Activated T-helper 2 cell treated with anti-CD3 and anti-CD28 coated beads, Interferon-gamma antibody, Interleukin-2, Interleukin-4, amounts not matched to agents 10 μg/mL and 5 μg/mL and 100 μg/mL, durations not matched to agents 14 hours and 24 hours and 36 hours (primary cell): ENCODE results near the gene CPM. TPM values are rescaled to one million over a fixed set of nuclear protein-coding genes. Genes with fewer than 3 reads are reported as not detected.
"Not testable (repeated sequence)": the region's sequence is repeated elsewhere in the genome, so short reads cannot be mapped to it uniquely, and the experiment has no call there.

Experiments
- DNase-seq: peaks from one replicate; pipeline ENCODE4 v3.0.0; 2021; ENCODE audit warnings: low spot score
- H3K27ac Mint-ChIP-seq: one replicate; pipeline ENCODE4 v1.8.0; 2021; ENCODE audit warnings: mixed read lengths
- H3K27me3 Mint-ChIP-seq: one replicate; pipeline ENCODE4 v1.8.0; 2021; ENCODE audit warnings: low read depth, mixed read lengths
- H3K36me3 Mint-ChIP-seq: one replicate; pipeline ENCODE4 v1.8.0; 2021; ENCODE audit warnings: low read depth, mixed read lengths
- H3K4me1 Mint-ChIP-seq: one replicate; pipeline ENCODE4 v1.8.0; 2021; ENCODE audit warnings: low read depth, mixed read lengths
- H3K4me3 Mint-ChIP-seq: one replicate; pipeline ENCODE4 v1.8.0; 2021; ENCODE audit warnings: low read depth, mild to moderate bottlenecking, moderate library complexity, mixed read lengths
- H3K9me3 Mint-ChIP-seq: one replicate; pipeline ENCODE4 v1.8.0; 2021; ENCODE audit warnings: mixed read lengths
- intact Hi-C: fragments of 100-400 bp; cut with micrococcal nuclease; formaldehyde crosslinking; loops from one replicate; pipeline ENCODE4 v1.15.1; 2023
- total RNA-seq: library from RNA; stranded (reverse); gene quantifications from 2 replicates; pipeline ENCODE4 v1.2.3, GENCODE V29; 2022

CPM gene
- total RNA-seq, 1 donor from 2014 or later = 48.1 TPM

GRCh38 chr12:68865399-68866164 lies 67.4 kb downstream of the CPM start:
- Mint-ChIP-seq H3K36me3 (peaks cover 28% of the 10 kb centered on the region), H3K9me3 (no peaks in the 10 kb centered on the region), H3K27ac (no peak overlapping the region), H3K4me1 (peaks cover 13% of the 10 kb centered on the region), H3K4me3 (no peak overlapping the region), H3K27me3 (no peaks in the 10 kb centered on the region)
- DNase-seq = no peak
- intact Hi-C loops = loop anchor here (10.0 kb wide), 2 partner anchors 289 to 389 kb away; no protein-coding TSS in a partner anchor

- Mint-ChIP-seq H3K27me3 (no peaks in the 10 kb centered on the region), H3K9me3 (no peaks in the 10 kb centered on the region), H3K4me1 (peaks cover 13% of the 10 kb centered on the region), H3K27ac (no peak overlapping the region), H3K36me3 (peaks cover 34% of the 10 kb centered on the region), H3K4me3 (no peak overlapping the region)
- DNase-seq = no peak
- intact Hi-C loops = loop anchor here (1.0 to 10.0 kb wide), 3 partner anchors 206 to 390 kb away; no protein-coding TSS in a partner anchor
Measured at GRCh38 chr12:68864604-68865003, 68.4 kb downstream of the CPM start.

- Mint-ChIP-seq H3K27ac (peak overlapping the region; percentile 42), H3K36me3 (peaks cover 27% of the 10 kb centered on the region), H3K4me1 (peaks cover 13% of the 10 kb centered on the region)
- intact Hi-C loops = loop anchor here (1.0 to 10.0 kb wide), 3 partner anchors 206 to 391 kb away; no protein-coding TSS in a partner anchor
- not testable (repeated sequence) for H3K9me3 Mint-ChIP-seq, DNase-seq, H3K4me3 Mint-ChIP-seq, H3K27me3 Mint-ChIP-seq
Measured at GRCh38 chr12:68863886-68864454, 69.0 kb downstream of the CPM start.

GRCh38 chr12:68863109-68863770 lies 69.7 kb downstream of the CPM start:
- intact Hi-C loops = loop anchor here (10.0 kb wide), 2 partner anchors 292 to 392 kb away; no protein-coding TSS in a partner anchor
- H3K4me1 Mint-ChIP-seq = peaks cover 13% of the 10 kb centered on the region

GRCh38 chr12:68861890-68862289 lies 71.1 kb downstream of the CPM start:
- H3K27me3 Mint-ChIP-seq = no peaks in the 10 kb centered on the region
- peaks cover 28% of the 10 kb centered on the region for H3K36me3 Mint-ChIP-seq
- intact Hi-C loops = loop anchor here (10.0 kb wide), 2 partner anchors 293 to 393 kb away; no protein-coding TSS in a partner anchor
- H3K27ac Mint-ChIP-seq = no peak overlapping the region
- H3K9me3 Mint-ChIP-seq = no peaks in the 10 kb centered on the region
- DNase-seq = no peak
- H3K4me1 Mint-ChIP-seq = peaks cover 13% of the 10 kb centered on the region
- H3K4me3 Mint-ChIP-seq = no peak overlapping the region

More at GRCh38 chr12:68863109-68863770, 69.7 kb downstream of the CPM start:
- H3K36me3 Mint-ChIP-seq = peaks cover 21% of the 10 kb centered on the region
- no peak overlapping the region for H3K4me3 Mint-ChIP-seq
- no peak overlapping the region for H3K27ac Mint-ChIP-seq
- H3K27me3 Mint-ChIP-seq = no peaks in the 10 kb centered on the region
- no peak for DNase-seq
- H3K9me3 Mint-ChIP-seq = no peaks in the 10 kb centered on the region

- Mint-ChIP-seq H3K4me3 (no peak overlapping the region), H3K9me3 (no peaks in the 10 kb centered on the region), H3K27me3 (no peaks in the 10 kb centered on the region), H3K4me1 (peaks cover 6% of the 10 kb centered on the region), H3K36me3 (peaks cover 33% of the 10 kb centered on the region), H3K27ac (no peak overlapping the region)
- intact Hi-C loops = no loop called here
- DNase-seq = no peak
Measured at GRCh38 chr12:68856510-68856909, 76.5 kb downstream of the CPM start.

GRCh38 chr12:68855771-68856170 lies 77.2 kb downstream of the CPM start:
- no peaks in the 10 kb centered on the region for H3K9me3 Mint-ChIP-seq
- H3K27me3 Mint-ChIP-seq = no peaks in the 10 kb centered on the region
- H3K27ac Mint-ChIP-seq = no peak overlapping the region
- no peak for DNase-seq
- intact Hi-C loops = no loop called here
- H3K4me3 Mint-ChIP-seq = no peak overlapping the region
- H3K36me3 Mint-ChIP-seq = peaks cover 33% of the 10 kb centered on the region
- H3K4me1 Mint-ChIP-seq = peaks cover 6% of the 10 kb centered on the region

GRCh38 chr12:68855111-68855510 lies 77.9 kb downstream of the CPM start:
- Mint-ChIP-seq H3K4me1 (peaks cover 6% of the 10 kb centered on the region), H3K36me3 (peaks cover 32% of the 10 kb centered on the region), H3K27me3 (no peaks in the 10 kb centered on the region), H3K27ac (no peak overlapping the region), H3K9me3 (no peaks in the 10 kb centered on the region), H3K4me3 (no peak overlapping the region)
- no peak for DNase-seq
- intact Hi-C loops = no loop called here

- intact Hi-C loops = no loop called here
- no peak for DNase-seq
- H3K27ac Mint-ChIP-seq = no peak overlapping the region
- peaks cover 28% of the 10 kb centered on the region for H3K36me3 Mint-ChIP-seq
- H3K4me1 Mint-ChIP-seq = peaks cover 6% of the 10 kb centered on the region
- H3K27me3 Mint-ChIP-seq = no peaks in the 10 kb centered on the region
- H3K4me3 Mint-ChIP-seq = no peak overlapping the region
- H3K9me3 Mint-ChIP-seq = no peaks in the 10 kb centered on the region
Measured at GRCh38 chr12:68854554-68854953, 78.4 kb downstream of the CPM start.

GRCh38 chr12:68854078-68854468 lies 78.9 kb downstream of the CPM start:
- no peak for DNase-seq
- intact Hi-C loops = no loop called here
- Mint-ChIP-seq H3K9me3 (no peaks in the 10 kb centered on the region), H3K36me3 (peaks cover 28% of the 10 kb centered on the region), H3K4me3 (no peak overlapping the region), H3K27me3 (no peaks in the 10 kb centered on the region), H3K27ac (no peak overlapping the region), H3K4me1 (peaks cover 6% of the 10 kb centered on the region)

GRCh38 chr12:68853396-68854077 lies 79.4 kb downstream of the CPM start:
- peaks cover 28% of the 10 kb centered on the region for H3K36me3 Mint-ChIP-seq

GRCh38 chr12:68851592-68852306 lies 81.2 kb downstream of the CPM start:
- peaks cover 6% of the 10 kb centered on the region for H3K4me1 Mint-ChIP-seq
- H3K36me3 Mint-ChIP-seq = peaks cover 17% of the 10 kb centered on the region
- H3K27me3 Mint-ChIP-seq = no peaks in the 10 kb centered on the region
- H3K4me3 Mint-ChIP-seq = no peak overlapping the region
- no peak overlapping the region for H3K27ac Mint-ChIP-seq
- no peaks in the 10 kb centered on the region for H3K9me3 Mint-ChIP-seq
- intact Hi-C loops = no loop called here
- DNase-seq = no peak

More at GRCh38 chr12:68853396-68854077, 79.4 kb downstream of the CPM start:
- Mint-ChIP-seq H3K27me3 (no peaks in the 10 kb centered on the region), H3K27ac (no peak overlapping the region), H3K4me1 (peaks cover 6% of the 10 kb centered on the region), H3K9me3 (no peaks in the 10 kb centered on the region), H3K4me3 (no peak overlapping the region)
- intact Hi-C loops = no loop called here
- no peak for DNase-seq
